Left kidney (tissue), 1 donor: ENCODE data around the gene GDPD1. TPM values are rescaled to one million over a fixed set of nuclear protein-coding genes. Genes with fewer than 3 reads are reported as not detected.

Experiments used
- polyA plus RNA-seq: library from polyadenylated mRNA; unstranded; fragments of 120-200 nt; gene quantifications from one replicate; pipeline ENCODE4 v1.2.1, GENCODE V29; 2013; ENCODE audit not compliant: insufficient read length

The GDPD1 gene
- polyA plus RNA-seq, 1 donor = 12.5 TPM

Other genes starting within 250 kb of the GDPD1 start
- gene TRIM37, start 113.6 kb upstream of the GDPD1 start, polyA plus RNA-seq = 30.9 TPM
- gene SKA2, start 65.3 kb upstream of the GDPD1 start, polyA plus RNA-seq = 91.7 TPM
- 27.9 TPM for gene PRR11, start 64.8 kb upstream of the GDPD1 start, polyA plus RNA-seq
- 25.3 TPM for gene SMG8, start 10.5 kb upstream of the GDPD1 start, polyA plus RNA-seq
- 36.1 TPM for gene YPEL2, start 111.1 kb downstream of the GDPD1 start, polyA plus RNA-seq